ENCODE data around the gene HPS5. TPM values are rescaled to one million over a fixed set of nuclear protein-coding genes. Genes with fewer than 3 reads are reported as not detected.

The HPS5 gene
- total RNA-seq, 4 donors from 2014 or later, result 14.9 to 27.0 (median 22.6) TPM

DNA sequence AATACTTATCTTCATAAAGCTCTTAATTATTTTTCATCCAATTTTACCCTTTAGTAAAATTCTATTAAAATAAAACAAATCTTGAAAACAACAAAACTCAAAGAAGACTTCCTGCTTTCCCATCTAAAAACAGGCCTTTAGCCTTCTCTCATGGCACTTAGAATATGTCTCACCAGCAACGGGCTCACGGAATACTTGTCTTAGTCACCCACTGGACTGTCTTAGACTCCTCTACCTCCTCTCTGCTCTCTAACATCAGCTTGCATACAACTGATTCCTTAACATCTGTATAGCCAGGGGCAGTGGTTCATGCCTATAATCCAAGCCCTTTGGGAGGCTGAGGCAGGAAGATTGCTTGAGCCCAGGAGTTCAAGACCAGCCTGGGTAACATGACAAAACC lies 13.7 kb downstream of the HPS5 start:
- Histone ChIP-seq H3K36me3 (peaks cover 43% of the 10 kb centered on the region), H3K4me3 (no peak overlapping the region), H3K4me1 (peaks cover 53% of the 10 kb centered on the region), H3K27ac (peak overlapping the region; percentile 39), H3K27me3 (no peaks in the 10 kb centered on the region), H3K9me3 (no peaks in the 10 kb centered on the region)
- 68% methylated on average over 2 of the region's 2 CpGs for WGBS
- no peak for TF ChIP-seq POLR2A (IDR thresholded peaks at IDR 0.05)
- TF ChIP-seq POLR2AphosphoS5 (IDR thresholded peaks at IDR 0.05), result no peak
- TF ChIP-seq EP300 (IDR thresholded peaks at IDR 0.05), result no peak
- TF ChIP-seq, protein P1, sequence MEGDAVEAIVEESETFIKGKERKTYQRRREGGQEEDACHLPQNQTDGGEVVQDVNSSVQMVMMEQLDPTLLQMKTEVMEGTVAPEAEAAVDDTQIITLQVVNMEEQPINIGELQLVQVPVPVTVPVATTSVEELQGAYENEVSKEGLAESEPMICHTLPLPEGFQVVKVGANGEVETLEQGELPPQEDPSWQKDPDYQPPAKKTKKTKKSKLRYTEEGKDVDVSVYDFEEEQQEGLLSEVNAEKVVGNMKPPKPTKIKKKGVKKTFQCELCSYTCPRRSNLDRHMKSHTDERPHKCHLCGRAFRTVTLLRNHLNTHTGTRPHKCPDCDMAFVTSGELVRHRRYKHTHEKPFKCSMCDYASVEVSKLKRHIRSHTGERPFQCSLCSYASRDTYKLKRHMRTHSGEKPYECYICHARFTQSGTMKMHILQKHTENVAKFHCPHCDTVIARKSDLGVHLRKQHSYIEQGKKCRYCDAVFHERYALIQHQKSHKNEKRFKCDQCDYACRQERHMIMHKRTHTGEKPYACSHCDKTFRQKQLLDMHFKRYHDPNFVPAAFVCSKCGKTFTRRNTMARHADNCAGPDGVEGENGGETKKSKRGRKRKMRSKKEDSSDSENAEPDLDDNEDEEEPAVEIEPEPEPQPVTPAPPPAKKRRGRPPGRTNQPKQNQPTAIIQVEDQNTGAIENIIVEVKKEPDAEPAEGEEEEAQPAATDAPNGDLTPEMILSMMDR (IDR thresholded peaks at IDR 0.05), result no peak
- no peak for DNase-seq (ENCODE audit: low spot score in 2 of 2)

DNA sequence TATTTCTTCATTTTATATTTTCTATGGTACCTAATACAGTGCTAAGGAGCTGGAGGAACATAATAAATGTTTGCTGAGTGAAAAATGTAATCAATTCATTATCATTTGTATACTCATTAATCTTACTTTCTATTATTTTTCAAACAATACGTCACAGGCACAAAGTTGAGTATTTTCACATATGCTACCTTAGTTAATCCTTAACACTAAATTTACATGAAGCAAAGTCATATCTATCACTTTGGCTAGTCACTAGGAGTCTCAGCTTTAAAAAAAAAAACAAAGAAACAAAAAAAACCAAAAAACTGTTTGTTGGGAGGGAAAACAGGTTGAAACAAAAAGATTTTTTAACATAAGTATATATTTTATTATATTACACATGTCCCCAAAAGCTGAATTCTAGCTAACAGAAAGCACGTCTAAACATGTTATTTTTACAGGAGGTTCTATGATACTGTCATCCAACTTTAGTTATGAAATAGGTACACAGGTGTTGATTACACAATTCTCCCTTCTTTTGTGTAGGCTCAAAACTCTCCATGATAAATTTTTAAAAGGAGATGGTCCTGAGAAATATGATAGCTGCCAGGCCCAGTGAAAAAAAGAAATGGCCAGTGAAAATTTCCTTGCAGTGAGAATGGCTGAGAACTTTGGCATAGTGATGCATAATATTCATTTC lies 14.3 kb downstream of the HPS5 start:
- H3K36me3 ChIP-seq, result peaks cover 47% of the 10 kb centered on the region

DNA sequence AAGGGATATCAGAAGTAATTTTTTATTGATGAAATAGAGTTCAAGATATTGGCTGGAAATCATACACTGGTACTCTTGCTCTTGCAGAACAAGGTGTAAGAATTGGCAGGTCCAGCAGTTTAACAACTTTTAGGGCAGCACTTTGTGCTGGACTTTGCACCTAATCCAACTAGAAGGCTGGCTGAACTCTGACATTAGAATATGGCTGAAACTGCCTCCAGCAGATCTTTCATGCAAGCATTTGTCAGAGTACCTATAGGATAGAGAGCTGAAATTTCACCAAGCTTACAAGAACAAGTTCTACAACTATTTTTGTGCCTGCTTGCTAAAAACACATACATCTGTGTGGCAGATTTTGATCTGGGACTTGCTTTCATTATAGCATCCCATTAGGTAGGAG lies 17.2 kb downstream of the HPS5 start:
- Histone ChIP-seq H3K4me3 (no peak overlapping the region), H3K36me3 (peaks cover 63% of the 10 kb centered on the region), H3K27me3 (no peaks in the 10 kb centered on the region), H3K4me1 (peaks cover 19% of the 10 kb centered on the region), H3K27ac (no peak overlapping the region), H3K9me3 (no peaks in the 10 kb centered on the region)
- TF ChIP-seq POLR2A (IDR thresholded peaks at IDR 0.05), result no peak
- no peak for TF ChIP-seq POLR2AphosphoS5 (IDR thresholded peaks at IDR 0.05)
- no peak for TF ChIP-seq EP300 (IDR thresholded peaks at IDR 0.05)
- TF ChIP-seq, protein P1 (IDR thresholded peaks at IDR 0.05), result no peak
- no peak for DNase-seq (ENCODE audit: low spot score in 2 of 2)

More for the DNA sequence above, 14.3 kb downstream of the HPS5 start:
- Histone ChIP-seq H3K27me3 (no peaks in the 10 kb centered on the region), H3K4me3 (no peak overlapping the region), H3K9me3 (no peaks in the 10 kb centered on the region), H3K27ac (no peak overlapping the region), H3K4me1 (peaks cover 47% of the 10 kb centered on the region)
- no peak for DNase-seq (ENCODE audit: low spot score in 2 of 2)
- TF ChIP-seq EP300 (IDR thresholded peaks at IDR 0.05) (no peak), POLR2AphosphoS5 (IDR thresholded peaks at IDR 0.05) (no peak), POLR2A (IDR thresholded peaks at IDR 0.05) (no peak)
- TF ChIP-seq, protein P1 (IDR thresholded peaks at IDR 0.05), result no peak
- 62% methylated on average over 2 of the region's 2 CpGs for WGBS

DNA sequence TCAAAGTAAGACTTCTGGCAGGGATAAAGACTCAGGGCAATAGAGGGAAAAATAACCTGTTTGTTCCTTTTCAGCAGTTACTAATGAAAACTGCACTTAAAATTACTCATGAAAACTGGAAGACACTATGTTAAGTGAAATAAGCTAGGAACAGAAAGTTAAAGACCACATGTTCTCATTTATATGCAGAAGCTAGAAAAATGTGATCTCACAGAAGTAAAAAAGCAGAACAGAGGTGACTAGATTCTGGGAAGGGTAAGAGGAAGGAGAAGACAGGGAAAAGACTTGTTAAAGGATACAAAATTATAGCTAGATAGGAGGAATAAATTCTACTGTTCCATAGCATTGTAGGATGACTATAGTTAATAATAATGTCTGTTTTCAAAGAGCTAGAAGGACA lies 22.2 kb downstream of the HPS5 start:
- Histone ChIP-seq H3K36me3 (peaks cover 86% of the 10 kb centered on the region), H3K4me3 (no peak overlapping the region), H3K9me3 (no peaks in the 10 kb centered on the region), H3K27me3 (no peaks in the 10 kb centered on the region), H3K27ac (no peak overlapping the region), H3K4me1 (no peaks in the 10 kb centered on the region)
- DNase-seq (ENCODE audit: low spot score in 2 of 2), result no peak
- no peak for TF ChIP-seq POLR2A (IDR thresholded peaks at IDR 0.05)
- no peak for TF ChIP-seq POLR2AphosphoS5 (IDR thresholded peaks at IDR 0.05)

DNA sequence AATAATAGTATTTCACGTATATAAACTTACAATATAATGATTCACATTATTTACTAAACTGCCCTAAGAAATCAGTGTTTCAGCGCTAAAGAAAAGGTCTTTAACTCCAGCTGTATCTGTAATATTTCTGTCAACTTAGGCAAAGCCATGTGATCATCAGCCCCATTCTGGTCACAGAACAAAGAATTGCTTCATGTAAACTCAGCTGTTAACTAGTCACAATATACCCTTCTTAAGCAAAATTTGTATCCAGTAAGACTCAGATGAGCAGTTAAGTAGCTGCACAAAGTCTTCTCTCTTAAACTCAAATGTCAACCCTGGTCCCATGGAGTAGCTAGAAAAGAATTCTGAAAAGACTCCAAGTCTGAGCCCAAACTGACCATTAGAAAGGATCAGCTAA lies 26.6 kb downstream of the HPS5 start:
- DNase-seq (ENCODE audit: low spot score in 2 of 2), result no peak
- no peak for TF ChIP-seq EP300 (IDR thresholded peaks at IDR 0.05)
- TF ChIP-seq, protein P1 (IDR thresholded peaks at IDR 0.05), result no peak
- TF ChIP-seq POLR2A (IDR thresholded peaks at IDR 0.05), result no peak
- TF ChIP-seq POLR2AphosphoS5 (IDR thresholded peaks at IDR 0.05), result no peak
- Histone ChIP-seq H3K36me3 (peaks cover 92% of the 10 kb centered on the region), H3K4me1 (no peaks in the 10 kb centered on the region), H3K9me3 (no peaks in the 10 kb centered on the region), H3K4me3 (no peak overlapping the region), H3K27me3 (no peaks in the 10 kb centered on the region), H3K27ac (no peak overlapping the region)
- WGBS, result 95% methylated on average over 2 of the region's 2 CpGs

DNA sequence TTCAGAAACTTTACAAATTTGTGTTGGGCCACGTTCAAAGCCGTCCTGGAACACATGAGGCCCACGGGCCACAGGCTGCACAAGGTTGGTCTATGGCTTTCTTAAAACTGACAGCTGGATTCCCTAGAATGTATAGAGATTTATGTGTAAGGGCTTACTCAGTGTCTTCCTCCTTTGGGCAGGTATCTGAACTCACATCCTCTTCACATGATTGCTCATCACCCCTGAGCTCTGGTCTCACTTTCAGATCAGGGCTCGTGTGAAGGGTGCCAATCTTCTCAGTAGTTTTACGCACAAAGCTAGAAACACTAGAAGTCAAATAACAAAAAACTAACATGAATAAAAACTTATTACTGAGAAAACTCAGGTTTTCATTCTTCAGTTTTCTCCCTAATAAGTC lies 27.1 kb downstream of the HPS5 start:
- DNase-seq (ENCODE audit: low spot score in 2 of 2), result no peak
- Histone ChIP-seq H3K27ac (no peak overlapping the region), H3K27me3 (no peaks in the 10 kb centered on the region), H3K4me1 (no peaks in the 10 kb centered on the region), H3K9me3 (no peaks in the 10 kb centered on the region), H3K4me3 (no peak overlapping the region), H3K36me3 (peaks cover 92% of the 10 kb centered on the region)
- TF ChIP-seq POLR2A (IDR thresholded peaks at IDR 0.05) (no peak), POLR2AphosphoS5 (IDR thresholded peaks at IDR 0.05) (no peak), EP300 (IDR thresholded peaks at IDR 0.05) (no peak)
- TF ChIP-seq, protein P1 (IDR thresholded peaks at IDR 0.05), result no peak
- 91% methylated on average over 5 of the region's 5 CpGs for WGBS
